ENCODE data around the gene TMEM229A. TPM values are rescaled to one million over a fixed set of nuclear protein-coding genes. Genes with fewer than 3 reads are reported as not detected.

Gene TMEM229A
- total and polyA plus RNA-seq, 9 of the 15 experiments (the other 6 are each of a cell fraction or from before 2014, with no cell fraction given) = not detected

DNA sequence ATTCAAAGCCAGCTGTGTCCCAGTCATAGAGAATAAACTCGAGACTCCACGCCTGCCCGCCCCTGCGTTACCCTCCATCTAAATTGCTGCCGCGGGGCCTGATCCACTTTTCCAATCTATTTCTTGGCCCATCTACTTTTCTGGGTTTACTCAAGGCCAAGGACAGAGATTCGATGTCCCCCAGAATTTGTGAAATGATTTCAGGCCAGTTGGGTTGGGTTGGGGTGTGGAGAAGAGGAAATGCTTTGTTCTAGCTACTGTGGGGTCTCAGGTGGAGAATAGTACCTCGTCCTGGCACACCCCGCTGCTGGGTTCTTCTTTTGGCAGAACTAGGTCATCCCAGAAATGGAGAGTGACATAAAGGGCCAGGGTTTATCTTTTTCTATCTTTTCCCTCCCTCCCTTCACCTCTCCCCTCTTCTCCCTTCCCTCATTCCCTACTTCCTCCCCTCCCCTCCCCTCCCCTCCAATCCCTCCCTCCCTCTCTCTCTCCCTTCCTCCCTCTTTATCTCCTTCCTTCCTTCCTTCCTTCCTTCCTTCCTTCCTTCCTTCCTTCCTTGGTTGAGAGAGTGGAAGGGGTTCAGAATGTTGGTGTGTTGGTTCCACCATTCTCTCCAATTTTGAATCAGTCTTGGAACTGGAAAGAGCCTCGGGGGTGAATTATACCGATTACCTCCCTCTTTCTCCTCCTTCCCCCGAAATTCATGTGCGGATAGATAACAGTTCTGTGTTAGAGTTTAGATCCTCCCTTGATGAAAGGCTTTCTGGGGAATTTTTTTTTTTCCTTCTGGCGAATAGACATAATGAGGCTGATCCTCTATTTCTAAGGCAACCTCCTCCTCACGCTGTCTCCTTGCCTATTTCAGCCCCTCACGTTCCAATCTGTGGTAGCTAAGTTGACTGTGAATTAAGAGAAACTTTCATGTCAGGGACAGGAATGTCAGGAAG, 1.2 kb upstream of the TMEM229A start:
- Histone ChIP-seq H3K9me3 (replicated peaks; ENCODE audit: control insufficient read depth, insufficient read depth, low read depth, low read length) (no peaks in the 10 kb centered on the region), H3K9ac (ENCODE audit: insufficient read depth in 1 of 2, low read depth in 2 of 2, low read length in 2 of 2) (no peak overlapping the region), H3K36me3 (ENCODE audit: control insufficient read depth, insufficient read depth, low read length) (no peaks in the 10 kb centered on the region), H3K79me2 (ENCODE audit: control insufficient read depth, insufficient read depth, low read length) (no peaks in the 10 kb centered on the region), H4K20me1 (replicated peaks; ENCODE audit: control insufficient read depth, insufficient read depth, low read length) (no peaks in the 10 kb centered on the region), H3K4me1 (replicated peaks in 1 of 2; ENCODE audit: control insufficient read depth in 2 of 2, insufficient read depth in 2 of 2, low read length in 2 of 2) (peaks cover 0 to 7% of the 10 kb centered on the region in 2 experiments; a peak in 1 of 5 replicates), H3K27me3 (ENCODE audit: control insufficient read depth in 2 of 2, insufficient read depth in 2 of 2, low read length in 2 of 2) (peaks cover 0 to 12% of the 10 kb centered on the region in 2 experiments; a peak in 1 of 5 replicates), H3K4me3 (no peak overlapping the region), H2AFZ (ENCODE audit: low read depth, low read length) (no peak overlapping the region), H3K4me2 (ENCODE audit: insufficient read depth, low read length) (no peak overlapping the region), H3K27ac (ENCODE audit: extremely low read depth, low read depth, low read length) (no peak overlapping the region), H3K9me1 (ENCODE audit: control insufficient read depth, insufficient read depth, low read length) (no peaks in the 10 kb centered on the region)
- FAIRE-seq (no peak), DNase-seq (ENCODE audit: extremely low read depth in 1 of 4, low spot score in 3 of 4) (no peak), ATAC-seq (no peak)
- CTCF ChIA-PET (ENCODE audit: low intra/inter-chr PET ratio) = no interaction called here
- no TSS peak for BruUV-seq (replicated peaks)
- TF ChIP-seq SRSF1 (IDR thresholded peaks at IDR 0.05; ENCODE audit: low read depth, low read length) = no peak
- TF ChIP-seq ZFP1 (CRISPR knock-in tag; IDR thresholded peaks at IDR 0.05) = no peak
- TF ChIP-seq, protein P1, sequence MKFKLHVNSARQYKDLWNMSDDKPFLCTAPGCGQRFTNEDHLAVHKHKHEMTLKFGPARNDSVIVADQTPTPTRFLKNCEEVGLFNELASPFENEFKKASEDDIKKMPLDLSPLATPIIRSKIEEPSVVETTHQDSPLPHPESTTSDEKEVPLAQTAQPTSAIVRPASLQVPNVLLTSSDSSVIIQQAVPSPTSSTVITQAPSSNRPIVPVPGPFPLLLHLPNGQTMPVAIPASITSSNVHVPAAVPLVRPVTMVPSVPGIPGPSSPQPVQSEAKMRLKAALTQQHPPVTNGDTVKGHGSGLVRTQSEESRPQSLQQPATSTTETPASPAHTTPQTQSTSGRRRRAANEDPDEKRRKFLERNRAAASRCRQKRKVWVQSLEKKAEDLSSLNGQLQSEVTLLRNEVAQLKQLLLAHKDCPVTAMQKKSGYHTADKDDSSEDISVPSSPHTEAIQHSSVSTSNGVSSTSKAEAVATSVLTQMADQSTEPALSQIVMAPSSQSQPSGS (CRISPR knock-in tag; IDR thresholded peaks at IDR 0.05) = no peak
- TF ChIP-seq, protein P2, sequence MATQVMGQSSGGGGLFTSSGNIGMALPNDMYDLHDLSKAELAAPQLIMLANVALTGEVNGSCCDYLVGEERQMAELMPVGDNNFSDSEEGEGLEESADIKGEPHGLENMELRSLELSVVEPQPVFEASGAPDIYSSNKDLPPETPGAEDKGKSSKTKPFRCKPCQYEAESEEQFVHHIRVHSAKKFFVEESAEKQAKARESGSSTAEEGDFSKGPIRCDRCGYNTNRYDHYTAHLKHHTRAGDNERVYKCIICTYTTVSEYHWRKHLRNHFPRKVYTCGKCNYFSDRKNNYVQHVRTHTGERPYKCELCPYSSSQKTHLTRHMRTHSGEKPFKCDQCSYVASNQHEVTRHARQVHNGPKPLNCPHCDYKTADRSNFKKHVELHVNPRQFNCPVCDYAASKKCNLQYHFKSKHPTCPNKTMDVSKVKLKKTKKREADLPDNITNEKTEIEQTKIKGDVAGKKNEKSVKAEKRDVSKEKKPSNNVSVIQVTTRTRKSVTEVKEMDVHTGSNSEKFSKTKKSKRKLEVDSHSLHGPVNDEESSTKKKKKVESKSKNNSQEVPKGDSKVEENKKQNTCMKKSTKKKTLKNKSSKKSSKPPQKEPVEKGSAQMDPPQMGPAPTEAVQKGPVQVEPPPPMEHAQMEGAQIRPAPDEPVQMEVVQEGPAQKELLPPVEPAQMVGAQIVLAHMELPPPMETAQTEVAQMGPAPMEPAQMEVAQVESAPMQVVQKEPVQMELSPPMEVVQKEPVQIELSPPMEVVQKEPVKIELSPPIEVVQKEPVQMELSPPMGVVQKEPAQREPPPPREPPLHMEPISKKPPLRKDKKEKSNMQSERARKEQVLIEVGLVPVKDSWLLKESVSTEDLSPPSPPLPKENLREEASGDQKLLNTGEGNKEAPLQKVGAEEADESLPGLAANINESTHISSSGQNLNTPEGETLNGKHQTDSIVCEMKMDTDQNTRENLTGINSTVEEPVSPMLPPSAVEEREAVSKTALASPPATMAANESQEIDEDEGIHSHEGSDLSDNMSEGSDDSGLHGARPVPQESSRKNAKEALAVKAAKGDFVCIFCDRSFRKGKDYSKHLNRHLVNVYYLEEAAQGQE (IDR thresholded peaks at IDR 0.05; ENCODE audit: borderline replicate concordance) = no peak
- TF ChIP-seq, protein P2 (CRISPR knock-in tag; IDR thresholded peaks at IDR 0.05; ENCODE audit: low read depth) = no peak
- TF ChIP-seq TAL1 (IDR thresholded peaks at IDR 0.05) = no peak
- no peak for TF ChIP-seq KLF16 (IDR thresholded peaks at IDR 0.05)
- no peak for TF ChIP-seq TCFL5 (CRISPR knock-in tag; conservative IDR thresholded peaks at IDR 0.05)
- under 1% methylated on average over 16 of the region's 16 CpGs for whole genome bisulfite sequencing (ENCODE audit: insufficient coverage, low coverage, missing lambda C conversion rate)
- in situ Hi-C loops (cut with MboI) = no loop called here
- intact Hi-C loops (cut with micrococcal nuclease) = no loop called here
- POLR2A ChIA-PET = no interaction called here
